Coronary artery (tissue), 2 donors: Measurements from ENCODE around the gene RBM7.

Experiments
- DNase-seq: peaks from one replicate; pipeline ENCODE4 v3.0.0-alpha.2; 2017; ENCODE audit warnings: low spot score
- H3K27ac ChIP-seq, 2 donors: fragments of 200-600 bp; sonication (generic); one replicate each; pipeline ENCODE4 v1.5.1; 2016 to 2019
- H3K4me3 ChIP-seq: fragments of 200-600 bp; sonication (generic); 2 replicates; pipeline ENCODE4 v1.5.1; 2016; ENCODE audit warnings: mild to moderate bottlenecking, moderate library complexity
- CTCF ChIP-seq: fragments of 200-600 bp; sonication (generic); IDR thresholded peaks from one replicate; pipeline ENCODE4 v1.5.1; 2019; ENCODE audit warnings: antibody characterized with exemption

Gene RBM7

DNA sequence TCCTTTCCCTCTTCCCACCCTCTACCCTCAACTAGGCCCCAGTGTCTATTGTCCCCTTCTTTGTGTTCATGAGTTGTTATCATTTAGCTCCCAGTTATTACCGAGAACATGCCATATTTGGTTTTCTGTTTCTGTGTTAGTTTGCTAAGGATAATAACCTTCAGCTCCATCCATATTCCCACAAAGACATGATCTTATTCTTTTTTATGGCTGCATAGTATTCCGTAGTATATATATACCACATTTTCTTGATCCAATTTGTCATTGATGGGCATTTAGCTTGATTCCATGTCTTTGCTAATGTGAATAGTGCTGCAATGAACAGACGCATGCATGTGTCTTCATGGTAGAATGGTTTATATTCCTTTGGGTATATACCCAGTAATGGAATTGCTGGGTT, 18.0 kb upstream of the RBM7 start:
- no peak for DNase-seq
- no peak overlapping the region for H3K27ac ChIP-seq
- no peak for TF ChIP-seq CTCF
- no peak overlapping the region for H3K4me3 ChIP-seq

GRCh38 chr11:114384487-114384886, 16.0 kb upstream of the RBM7 start:
- Histone ChIP-seq H3K4me3 (no peak overlapping the region), H3K27ac (no peak overlapping the region)
- TF ChIP-seq CTCF = no peak
- DNase-seq = no peak

DNA sequence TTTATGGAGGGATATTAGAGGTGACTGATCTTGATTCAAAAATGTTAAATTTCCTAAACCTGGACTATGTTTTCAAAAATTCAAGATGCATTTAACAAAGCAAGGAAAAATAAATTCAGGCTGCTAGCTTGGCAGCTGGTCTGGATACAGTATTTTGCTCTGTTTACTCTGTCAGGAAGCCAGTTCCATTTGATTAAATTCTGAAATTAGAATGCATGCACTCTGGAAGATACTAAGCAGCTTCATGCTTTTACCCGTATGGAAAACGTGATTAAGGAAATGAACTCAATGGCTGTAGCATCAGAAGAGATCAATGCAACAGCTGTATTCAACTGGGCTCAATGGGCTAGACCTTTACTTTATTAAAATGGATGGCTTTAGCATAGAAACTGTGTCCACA, 14.3 kb upstream of the RBM7 start:
- DNase-seq = no peak
- Histone ChIP-seq H3K27ac (no peak overlapping the region), H3K4me3 (no peak overlapping the region)
- no peak for TF ChIP-seq CTCF

GRCh38 chr11:114386545-114386944, 13.9 kb upstream of the RBM7 start:
- Histone ChIP-seq H3K4me3 (no peak overlapping the region), H3K27ac (no peak overlapping the region)
- no peak for DNase-seq
- TF ChIP-seq CTCF = no peak

GRCh38 chr11:114392735-114393667, 7.5 kb upstream of the RBM7 start:
- TF ChIP-seq CTCF = no peak
- H3K27ac ChIP-seq = no peak overlapping the region
- DNase-seq = no peak
- no peak overlapping the region for H3K4me3 ChIP-seq

DNA sequence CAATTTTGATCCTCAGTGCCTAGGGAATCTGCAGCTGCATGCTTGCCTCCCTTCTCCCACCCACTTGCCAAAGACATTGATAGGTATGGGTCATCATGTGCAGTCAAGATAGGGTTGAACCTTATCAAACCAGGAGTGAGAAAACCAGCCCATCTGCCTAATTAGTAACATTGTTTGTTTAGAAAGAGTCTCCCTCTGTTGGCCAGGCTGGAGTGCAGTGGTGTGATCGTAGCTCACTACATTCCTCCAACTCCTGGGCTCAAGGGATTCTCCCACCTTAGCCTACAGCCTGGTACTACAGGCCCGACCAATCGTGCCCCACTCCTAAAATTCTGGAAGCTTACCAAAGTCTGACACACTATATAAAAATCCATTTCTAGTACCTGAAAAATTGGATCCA, 4.7 kb upstream of the RBM7 start:
- TF ChIP-seq CTCF = no peak
- Histone ChIP-seq H3K27ac (no peak overlapping the region), H3K4me3 (no peak overlapping the region)
- DNase-seq = no peak

DNA sequence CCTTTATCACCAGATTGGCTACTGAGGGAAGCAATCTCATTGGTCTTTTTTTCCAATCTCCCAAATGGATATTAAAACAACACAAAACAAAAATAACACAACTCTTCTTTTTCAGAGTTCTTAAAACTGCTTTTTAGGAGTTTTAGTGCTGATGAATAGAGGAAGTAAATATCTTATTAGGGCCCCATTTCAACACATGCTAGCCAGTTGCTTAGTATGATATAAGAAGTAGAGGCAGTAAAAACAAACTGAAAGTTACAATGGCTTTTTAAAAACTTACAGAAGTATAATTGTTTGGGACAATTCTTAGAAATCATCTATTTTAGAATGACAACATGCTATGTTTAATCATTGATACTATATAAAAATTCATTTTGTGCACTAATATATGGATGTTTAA, 3.5 kb upstream of the RBM7 start:
- H3K27ac ChIP-seq = no peak overlapping the region
- no peak overlapping the region for H3K4me3 ChIP-seq
- TF ChIP-seq CTCF = no peak
- no peak for DNase-seq
